Dedifferentiated amniotic fluid mesenchymal stem cell (primary cell): Measurements from ENCODE around the gene WDR1.

ENCODE experiments used
- DNase-seq: peaks from one replicate; pipeline ENCODE4 v3.0.0-alpha.2; 2016; ENCODE audit errors: extremely low spot score

Gene WDR1

GRCh38 chr4:10072420-10073017, 44.1 kb downstream of the WDR1 start:
- DNase-seq = no peak

DNA sequence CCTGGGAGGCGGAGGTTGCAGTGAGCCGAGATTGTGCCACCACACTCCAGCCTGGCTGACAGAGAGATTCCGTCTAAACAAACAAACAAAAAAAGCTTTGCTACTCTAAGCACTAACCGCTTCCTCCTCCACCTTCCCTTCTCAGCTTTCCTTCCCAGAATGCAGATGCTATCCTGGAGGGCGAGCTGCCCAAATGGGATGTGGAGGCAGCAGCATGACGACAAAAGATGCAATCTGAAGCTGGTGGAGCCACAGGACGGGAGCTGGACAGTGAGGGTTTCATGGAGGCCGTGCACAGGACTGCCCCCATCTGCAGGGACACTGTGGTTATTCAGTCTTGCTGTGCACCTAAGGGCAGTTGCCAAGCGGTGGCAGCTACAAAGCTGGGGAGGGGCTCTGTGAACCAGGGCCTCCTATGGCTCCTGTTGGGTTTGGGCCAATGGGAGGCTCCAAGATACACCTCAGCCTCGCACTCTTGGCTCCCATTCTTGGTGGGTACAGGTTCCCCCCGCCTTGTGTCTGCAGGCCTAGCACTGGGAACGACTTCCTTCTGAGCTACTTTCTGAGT, 47.4 kb downstream of the WDR1 start:
- DNase-seq = no peak

DNA sequence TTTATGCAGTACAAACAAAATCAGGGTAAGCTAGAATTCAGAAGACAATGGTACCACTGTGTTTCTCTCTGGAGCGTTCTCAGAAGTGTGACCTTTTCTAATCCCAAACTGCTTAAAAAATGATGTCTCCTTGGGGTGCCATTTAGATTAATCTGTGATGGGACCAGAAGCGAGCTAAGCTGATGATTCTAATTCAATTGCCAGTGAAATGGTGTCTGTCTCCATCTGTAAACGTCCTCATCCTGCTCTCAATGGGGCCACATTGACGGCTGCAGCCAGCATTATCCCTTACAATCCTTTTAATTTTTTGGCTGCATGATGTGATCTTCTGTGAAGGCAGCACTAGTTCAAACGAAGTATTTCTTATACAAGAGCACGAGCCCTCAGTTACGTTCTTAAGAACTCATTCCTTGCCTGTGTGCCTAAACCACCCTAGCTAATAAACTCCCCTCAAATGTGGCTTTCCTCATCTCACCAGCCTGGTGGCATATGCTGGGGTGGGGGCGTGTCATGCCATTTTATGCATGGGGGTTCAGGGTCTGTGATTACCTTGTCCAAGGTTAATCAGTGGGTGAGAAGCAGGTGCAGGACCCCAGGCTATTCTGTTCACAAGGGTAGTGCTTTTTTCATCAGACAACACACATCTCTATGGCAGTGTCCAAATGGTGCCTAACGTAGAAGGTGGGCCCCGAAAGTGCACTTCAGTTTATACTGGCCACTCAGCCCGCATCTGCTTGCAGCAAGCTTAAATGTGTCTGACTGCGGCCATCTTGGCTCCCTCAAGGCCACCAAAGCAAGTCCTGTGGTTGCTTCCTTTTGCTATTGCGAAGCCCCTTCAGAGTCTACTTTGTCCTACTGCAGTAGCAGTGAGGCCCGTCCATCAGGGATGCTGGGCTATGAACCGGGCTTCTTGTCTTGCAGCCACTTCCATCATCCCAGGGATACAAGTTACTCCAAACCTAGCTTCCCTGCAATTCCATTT, 49.6 kb downstream of the WDR1 start:
- no peak for DNase-seq

- no peak for DNase-seq
These were observed 50.4 kb downstream of the WDR1 start for GRCh38 chr4:10066206-10066605.

GRCh38 chr4:10063544-10064300, 52.9 kb downstream of the WDR1 start:
- no peak for DNase-seq

GRCh38 chr4:10061650-10062415, 54.8 kb downstream of the WDR1 start:
- no peak for DNase-seq

- DNase-seq = no peak
These were observed 58.2 kb downstream of the WDR1 start for GRCh38 chr4:10058371-10058770.

DNA sequence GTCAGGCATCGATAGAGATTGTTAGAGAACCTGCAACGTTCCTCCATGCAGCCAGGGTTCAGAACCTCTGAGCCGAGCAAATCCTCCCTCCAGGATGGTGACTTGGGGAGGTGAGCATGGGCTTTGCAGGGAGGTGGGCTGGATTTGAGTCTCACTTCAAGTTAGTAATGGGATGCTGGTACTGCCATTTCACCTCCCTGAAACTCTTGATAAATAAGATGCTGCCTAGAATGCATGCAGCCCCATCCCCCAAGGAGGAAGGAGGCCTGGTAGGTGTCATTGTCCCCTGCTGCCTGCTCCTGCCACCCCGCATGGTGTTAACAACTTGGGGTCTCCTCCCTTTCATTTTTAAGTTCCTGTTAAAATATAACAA, 59.6 kb downstream of the WDR1 start:
- DNase-seq = no peak

- DNase-seq = no peak
These were observed 60.1 kb downstream of the WDR1 start for GRCh38 chr4:10056334-10057022.

- no peak for DNase-seq
These were observed 60.7 kb downstream of the WDR1 start for GRCh38 chr4:10055871-10056270.

GRCh38 chr4:10054571-10055041, 62.0 kb downstream of the WDR1 start:
- DNase-seq = no peak

- DNase-seq = no peak
These were observed 62.8 kb downstream of the WDR1 start for GRCh38 chr4:10053635-10054453.

DNA sequence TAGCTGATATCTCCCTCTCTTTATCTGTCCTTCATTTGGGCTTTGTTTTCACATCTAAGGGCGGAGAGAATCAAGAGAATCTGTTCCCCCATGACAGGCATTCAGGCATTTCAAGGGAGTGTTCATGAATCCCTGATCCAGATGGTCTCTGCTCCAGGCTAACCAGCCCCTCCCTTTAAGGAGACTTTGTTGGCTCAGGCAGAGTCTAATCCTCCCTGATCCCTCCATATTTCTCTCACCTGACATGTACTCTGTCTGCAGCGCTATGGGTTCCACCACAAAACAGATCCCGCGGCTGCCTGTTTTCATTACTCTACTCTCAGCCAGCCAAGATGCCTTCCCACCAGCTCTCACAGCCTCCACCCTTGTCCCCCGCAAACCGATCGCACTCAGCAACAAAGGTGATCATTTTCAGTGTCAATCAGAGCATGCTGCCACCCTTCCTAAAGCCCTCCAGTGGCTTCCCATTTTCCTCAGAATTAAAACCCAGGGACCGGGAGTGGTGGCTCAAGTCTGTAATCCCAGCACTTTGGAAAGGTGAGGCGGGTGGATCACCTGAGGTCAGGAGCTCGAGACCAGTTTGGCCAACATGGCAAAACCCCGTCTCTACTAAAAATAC, 65.0 kb downstream of the WDR1 start:
- no peak for DNase-seq

GRCh38 chr4:10050721-10051120, 65.9 kb downstream of the WDR1 start:
- no peak for DNase-seq

DNA sequence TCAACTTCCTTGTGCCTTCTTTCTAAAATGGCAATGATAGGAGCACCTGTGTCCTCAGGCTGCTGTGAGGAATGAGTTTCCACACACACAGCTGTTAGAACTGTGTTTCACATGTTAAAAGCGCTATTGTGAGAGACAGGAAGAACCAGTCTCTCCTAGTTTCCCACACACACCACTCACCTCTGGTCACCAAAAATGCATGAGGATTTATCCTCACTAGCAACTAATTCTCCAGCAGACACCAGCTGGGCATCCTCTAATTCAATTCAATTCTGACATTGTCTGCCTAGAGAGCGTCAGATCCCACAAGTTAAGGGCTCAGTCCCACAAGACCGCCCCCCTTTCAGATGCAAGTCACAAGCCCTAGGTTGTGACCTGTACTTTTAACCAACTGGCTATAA, 66.3 kb downstream of the WDR1 start:
- no peak for DNase-seq

DNA sequence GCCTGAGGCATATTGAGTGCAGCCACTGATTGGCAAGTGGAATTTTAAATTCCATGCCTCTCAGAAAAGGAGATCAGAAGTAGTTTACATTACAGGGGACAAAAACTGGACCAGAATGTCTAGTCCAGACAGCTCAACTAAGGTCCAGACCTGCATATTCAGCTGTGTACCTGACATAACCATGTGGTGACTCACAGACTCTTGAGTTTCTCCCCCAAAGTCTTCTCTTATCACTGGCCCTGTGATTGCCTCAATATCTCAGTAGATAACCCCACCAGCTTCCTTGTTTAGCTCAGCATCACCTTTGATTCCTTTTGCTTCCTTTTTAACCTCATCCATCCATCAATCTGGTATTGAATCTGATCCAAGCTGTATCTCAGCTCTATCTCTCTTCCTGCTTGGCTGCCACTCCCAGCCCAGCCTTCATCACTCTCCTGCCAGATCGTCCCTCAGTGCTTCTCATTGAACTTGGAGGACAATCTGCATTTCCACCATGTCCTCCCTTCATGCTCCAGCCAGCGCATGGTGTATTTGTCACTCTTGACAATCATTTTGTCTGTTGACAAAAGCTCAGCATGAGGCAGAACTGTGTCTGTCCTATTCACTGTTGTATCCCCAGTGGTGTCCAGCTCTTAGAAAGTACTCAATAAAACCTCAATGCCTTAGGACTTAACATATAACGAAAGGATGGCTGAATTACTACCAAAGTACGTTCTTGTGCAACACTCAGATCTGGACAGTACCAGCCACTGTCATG, 67.5 kb downstream of the WDR1 start:
- DNase-seq = no peak

GRCh38 chr4:10047967-10048366, 68.6 kb downstream of the WDR1 start:
- DNase-seq = no peak

GRCh38 chr4:10046471-10046870, 70.1 kb downstream of the WDR1 start:
- DNase-seq = no peak

DNA sequence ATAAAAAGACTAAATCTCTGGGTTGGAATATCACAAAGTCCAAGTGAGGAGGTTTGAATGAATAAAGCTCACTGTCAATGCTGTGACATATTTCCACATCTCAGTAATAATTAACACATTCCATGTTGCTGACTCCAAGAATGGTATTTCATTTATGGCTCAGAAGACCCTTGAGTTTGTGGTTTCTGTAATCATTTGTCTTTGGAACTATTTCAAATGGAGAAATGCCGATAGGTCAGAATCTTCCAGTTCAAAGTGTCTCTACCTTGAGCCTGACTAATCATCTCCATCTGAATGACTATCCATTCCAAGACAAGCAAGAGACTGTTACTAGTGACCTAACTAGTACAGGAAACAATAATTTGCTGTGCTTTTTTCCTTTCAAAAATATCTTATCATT, 71.1 kb downstream of the WDR1 start:
- no peak for DNase-seq
